Type B pancreatic cell (in vitro differentiated cells): ENCODE measurements around the gene RS1. TPM values are rescaled to one million over a fixed set of nuclear protein-coding genes. Genes with fewer than 3 reads are reported as not detected.

Experiments used
- DNase-seq: peaks from one replicate; pipeline ENCODE4 v3.0.0; 2021; ENCODE audit warnings: mixed read lengths; ENCODE audit not compliant: unreplicated experiment; ENCODE audit errors: extremely low spot score
- H3K27ac Mint-ChIP-seq: 2 replicates; pipeline ENCODE4 v1.8.0; 2021; ENCODE audit warnings: mild to moderate bottlenecking, mixed read lengths
- H3K27me3 Mint-ChIP-seq: 2 replicates; pipeline ENCODE4 v1.8.0; 2021; ENCODE audit warnings: mixed read lengths
- H3K36me3 Mint-ChIP-seq: 2 replicates; pipeline ENCODE4 v1.8.0; 2021; ENCODE audit warnings: mixed read lengths
- H3K4me1 Mint-ChIP-seq: one replicate; pipeline ENCODE4 v1.8.0; 2021; ENCODE audit warnings: mixed read lengths; ENCODE audit not compliant: unreplicated experiment
- H3K4me3 Mint-ChIP-seq: 2 replicates; pipeline ENCODE4 v1.8.0; 2021; ENCODE audit warnings: mild to moderate bottlenecking, mixed read lengths
- H3K9me3 Mint-ChIP-seq: 2 replicates; pipeline ENCODE4 v1.8.0; 2021; ENCODE audit warnings: mixed read lengths
- total RNA-seq: library from RNA; stranded (reverse); gene quantifications from 2 replicates; pipeline ENCODE4 v1.2.1, GENCODE V29; 2021; ENCODE audit warnings: low replicate concordance
- TF ChIP-seq, protein P1 (sequence below): fragments of 200-600 bp; sonication (generic); conservative IDR thresholded peaks from 2 replicates; pipeline ENCODE4 v1.5.0; 2021; ENCODE audit warnings: antibody characterized with exemption, mild to moderate bottlenecking

The RS1 gene
- total RNA-seq, 1 donor from 2014 or later: 0.14 TPM

DNA sequence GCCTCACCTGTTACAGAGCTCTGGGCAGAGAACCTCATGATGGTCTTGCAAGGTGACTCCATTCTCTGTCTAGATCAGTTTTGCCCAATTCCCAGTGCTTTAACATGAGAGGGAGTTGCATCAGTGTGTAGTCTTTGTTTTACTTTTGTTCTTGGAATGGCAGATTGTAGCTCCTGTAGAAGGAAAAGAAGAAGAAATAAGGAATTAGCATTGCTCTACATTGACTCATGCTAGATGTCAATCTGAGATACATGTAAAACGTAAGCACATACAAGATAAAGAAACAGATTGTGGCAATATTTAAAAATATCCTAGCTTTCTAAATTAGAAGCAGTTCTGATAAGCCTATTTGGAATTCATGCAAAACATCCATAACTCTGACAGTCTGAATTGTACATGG, 19.5 kb upstream of the RS1 start:
- Mint-ChIP-seq H3K27me3 (no peaks in the 10 kb centered on the region), H3K27ac (no peak overlapping the region), H3K4me1 (peaks cover 9% of the 10 kb centered on the region), H3K9me3 (no peaks in the 10 kb centered on the region), H3K36me3 (no peaks in the 10 kb centered on the region), H3K4me3 (no peak overlapping the region)
- no peak for DNase-seq
- TF ChIP-seq, protein P1, sequence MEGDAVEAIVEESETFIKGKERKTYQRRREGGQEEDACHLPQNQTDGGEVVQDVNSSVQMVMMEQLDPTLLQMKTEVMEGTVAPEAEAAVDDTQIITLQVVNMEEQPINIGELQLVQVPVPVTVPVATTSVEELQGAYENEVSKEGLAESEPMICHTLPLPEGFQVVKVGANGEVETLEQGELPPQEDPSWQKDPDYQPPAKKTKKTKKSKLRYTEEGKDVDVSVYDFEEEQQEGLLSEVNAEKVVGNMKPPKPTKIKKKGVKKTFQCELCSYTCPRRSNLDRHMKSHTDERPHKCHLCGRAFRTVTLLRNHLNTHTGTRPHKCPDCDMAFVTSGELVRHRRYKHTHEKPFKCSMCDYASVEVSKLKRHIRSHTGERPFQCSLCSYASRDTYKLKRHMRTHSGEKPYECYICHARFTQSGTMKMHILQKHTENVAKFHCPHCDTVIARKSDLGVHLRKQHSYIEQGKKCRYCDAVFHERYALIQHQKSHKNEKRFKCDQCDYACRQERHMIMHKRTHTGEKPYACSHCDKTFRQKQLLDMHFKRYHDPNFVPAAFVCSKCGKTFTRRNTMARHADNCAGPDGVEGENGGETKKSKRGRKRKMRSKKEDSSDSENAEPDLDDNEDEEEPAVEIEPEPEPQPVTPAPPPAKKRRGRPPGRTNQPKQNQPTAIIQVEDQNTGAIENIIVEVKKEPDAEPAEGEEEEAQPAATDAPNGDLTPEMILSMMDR: no peak

DNA sequence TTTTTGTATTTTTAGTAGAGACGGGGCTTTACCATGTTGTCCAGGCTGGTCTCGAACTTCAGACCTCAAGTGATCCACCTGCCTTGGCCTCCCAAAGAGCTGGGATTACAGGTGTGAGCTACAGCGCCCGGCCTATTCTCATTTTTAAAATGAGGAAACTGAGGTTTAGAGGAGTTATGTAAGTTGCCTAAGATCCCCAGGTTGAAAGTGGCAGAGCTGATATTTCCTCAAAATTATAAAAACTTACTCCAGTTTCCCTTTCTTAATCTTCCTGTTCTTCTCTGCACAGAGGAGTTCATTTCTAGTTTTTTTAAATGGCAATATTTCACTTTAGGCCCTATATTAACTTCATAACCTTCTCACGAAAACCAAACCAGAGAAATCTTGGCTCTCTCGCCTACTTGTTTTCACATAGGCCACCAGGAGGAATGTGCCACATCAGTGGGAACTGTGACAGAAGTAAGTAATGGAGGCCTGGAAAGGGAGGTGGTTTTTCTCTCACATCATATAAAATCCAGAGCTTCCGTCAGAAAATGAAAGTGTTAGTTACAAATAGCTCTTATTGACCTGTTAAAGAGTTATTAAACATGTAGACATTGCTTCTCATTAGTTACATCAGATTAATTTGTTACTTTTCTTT, 16.1 kb upstream of the RS1 start:
- Mint-ChIP-seq H3K27me3 (no peaks in the 10 kb centered on the region), H3K36me3 (no peaks in the 10 kb centered on the region), H3K9me3 (no peaks in the 10 kb centered on the region), H3K27ac (no peak overlapping the region), H3K4me3 (no peak overlapping the region), H3K4me1 (peaks cover 9% of the 10 kb centered on the region)
- TF ChIP-seq, protein P1: no peak
- DNase-seq: no peak

DNA sequence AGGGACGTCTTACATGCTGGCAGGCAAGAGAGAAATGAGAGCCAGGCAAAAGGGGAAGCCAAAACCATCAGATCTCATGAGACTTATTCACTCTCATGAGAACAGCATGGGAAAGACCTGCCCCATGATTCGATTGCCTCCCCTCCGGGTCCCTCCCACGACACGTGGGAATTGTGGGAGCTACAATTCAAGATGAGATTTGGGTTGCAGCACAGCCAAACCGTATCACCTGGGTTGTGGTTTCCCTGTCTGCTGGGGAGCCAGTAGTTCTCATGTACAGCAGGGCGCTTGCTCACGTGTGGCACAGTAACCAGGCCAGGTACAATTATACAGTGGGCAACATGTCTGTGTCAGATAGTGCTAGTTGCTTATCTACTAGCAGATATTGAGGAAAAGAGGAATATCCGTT, 11.1 kb upstream of the RS1 start:
- H3K36me3 Mint-ChIP-seq: no peaks in the 10 kb centered on the region
- H3K27me3 Mint-ChIP-seq: no peaks in the 10 kb centered on the region
- no peak for DNase-seq
- H3K9me3 Mint-ChIP-seq: no peaks in the 10 kb centered on the region
- H3K4me1 Mint-ChIP-seq: no peaks in the 10 kb centered on the region
- TF ChIP-seq, protein P1: no peak
- no peak overlapping the region for H3K4me3 Mint-ChIP-seq
- no peak overlapping the region for H3K27ac Mint-ChIP-seq

DNA sequence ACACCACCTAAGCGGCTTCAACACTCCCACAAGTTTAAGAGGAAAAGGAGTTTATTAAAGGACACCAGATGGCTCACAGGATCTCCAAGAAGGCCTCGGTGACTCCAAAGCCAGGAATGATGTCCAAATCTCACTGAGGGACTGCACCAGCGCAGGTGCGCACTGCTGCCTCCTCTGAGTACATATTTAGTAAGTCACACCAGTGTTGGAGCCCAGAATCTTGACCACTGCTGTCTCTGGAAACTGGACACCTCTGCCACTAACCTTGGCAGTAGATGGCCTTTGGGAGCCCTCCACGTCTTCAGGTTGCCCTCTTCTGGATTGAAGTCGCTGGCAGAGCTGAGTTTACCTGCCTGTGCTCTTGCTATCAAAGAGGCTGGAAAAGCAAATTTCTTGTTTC, 10.1 kb upstream of the RS1 start:
- Mint-ChIP-seq H3K4me3 (no peak overlapping the region), H3K36me3 (no peaks in the 10 kb centered on the region), H3K27ac (no peak overlapping the region), H3K9me3 (no peaks in the 10 kb centered on the region), H3K4me1 (no peaks in the 10 kb centered on the region), H3K27me3 (no peaks in the 10 kb centered on the region)
- TF ChIP-seq, protein P1: no peak
- DNase-seq: no peak

DNA sequence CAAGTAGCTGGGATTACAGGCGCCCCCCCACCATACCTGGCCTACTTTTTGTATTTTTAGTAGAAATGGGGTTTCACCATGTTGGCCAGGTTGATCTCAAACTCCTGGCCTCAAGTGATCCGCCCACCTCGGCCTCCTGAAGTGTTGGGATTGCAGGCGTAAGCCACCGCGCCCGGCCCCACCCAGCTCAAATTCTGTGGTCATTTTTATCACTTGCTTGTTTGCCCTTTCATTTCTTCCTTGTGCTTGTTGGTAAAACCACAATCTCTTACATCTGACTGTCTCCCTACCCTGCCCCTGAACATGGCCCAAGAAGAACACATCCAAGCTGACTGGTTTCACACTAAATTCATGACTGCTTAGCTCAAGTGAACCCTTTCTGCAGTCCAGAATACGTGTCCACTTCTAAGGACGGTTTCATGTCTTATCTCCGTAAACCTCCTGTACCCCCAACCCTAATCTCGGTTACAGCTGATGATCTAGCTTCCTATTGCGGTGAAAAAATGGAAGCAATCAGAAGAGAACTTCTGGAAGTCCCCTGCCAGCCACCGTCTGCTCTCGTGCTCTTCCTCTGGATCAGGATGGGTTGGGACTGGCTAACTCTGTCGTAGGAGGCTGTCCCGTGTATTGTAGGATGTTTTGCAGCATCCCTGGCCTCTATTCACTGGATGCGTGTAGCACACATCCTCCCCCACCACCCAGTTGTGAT, 5.4 kb upstream of the RS1 start:
- DNase-seq: no peak
- TF ChIP-seq, protein P1: no peak
- Mint-ChIP-seq H3K4me3 (peak overlapping the region; percentile 24), H3K4me1 (no peaks in the 10 kb centered on the region), H3K27ac (no peak overlapping the region), H3K27me3 (no peaks in the 10 kb centered on the region), H3K36me3 (no peaks in the 10 kb centered on the region), H3K9me3 (no peaks in the 10 kb centered on the region)
